Thyroid gland (tissue), 4 donors: ENCODE results near the gene CHL1. TPM values are rescaled to one million over a fixed set of nuclear protein-coding genes. Genes with fewer than 3 reads are reported as not detected.

Experiments used
- DNase-seq, 2 donors: peaks; one replicate each; pipeline ENCODE4 v3.0.0-alpha.2; 2019
- H3K27ac ChIP-seq, 3 donors: fragments of 200-600 bp; sonication (generic); 1 replicate in 2 of 3; 2 replicates in 1 of 3; pipeline ENCODE4 v1.5.1; 2016 to 2019; ENCODE audit warnings: mild to moderate bottlenecking in 1 of 3, moderate library complexity in 1 of 3
- H3K27me3 ChIP-seq: fragments of 200-600 bp; sonication (generic); one replicate; pipeline ENCODE4 v1.5.1; 2019
- H3K36me3 ChIP-seq, 2 donors: fragments of 200-600 bp; sonication (generic); one replicate each; pipeline ENCODE4 v1.5.1; 2016 to 2019
- H3K4me1 ChIP-seq, 2 donors: fragments of 200-600 bp; sonication (generic); one replicate each; pipeline ENCODE4 v1.5.1; 2017 to 2019
- H3K4me3 ChIP-seq, 3 donors: fragments of 200-600 bp; sonication (generic); replicated peaks in 1 of 3; 1 replicate in 2 of 3; 2 replicates in 1 of 3; pipeline ENCODE4 v1.5.1; 2016; ENCODE audit warnings: mild to moderate bottlenecking in 1 of 3
- H3K9me3 ChIP-seq: fragments of 200-600 bp; sonication (generic); one replicate; pipeline ENCODE4 v1.5.1; 2017
- POLR2A ChIP-seq, 2 donors: fragments of 450-650 bp; IDR thresholded peaks; one replicate each; pipeline ENCODE4 v1.6.1; 2017; ENCODE audit warnings: antibody characterized with exemption in 2 of 2, mild to moderate bottlenecking in 2 of 2, moderate library complexity in 1 of 2
- WGBS, 2 donors: methylation state at CpG; one replicate each; pipeline ENCODE4 v1.1.5; 2017; 5-methylcytosine and 5-hydroxymethylcytosine counted together
- intact Hi-C: fragments of 100-400 bp; cut with DNase I; formaldehyde crosslinking; loops from one replicate; pipeline ENCODE4 v1.15.1; 2023
- total RNA-seq, 4 donors: library from RNA; depleted of rRNA; stranded (reverse); fragments of >200 nt; gene quantifications; one replicate each; pipeline ENCODE4 v1.2.3, GENCODE V29; 2016
- TF ChIP-seq, protein P1 (sequence below), 6 experiments: fragments of 200-600 bp in 3 of 6; fragments of 450-650 bp in 3 of 6; sonication (generic) in 3 of 6; IDR thresholded peaks; one replicate each; pipeline ENCODE4 v1.5.1; 2016 to 2019; ENCODE audit warnings: antibody characterized with exemption in 6 of 6, mild to moderate bottlenecking in 2 of 6, inconsistent platforms in 1 of 6, moderate library complexity in 1 of 6

CHL1 gene
- total RNA-seq, 4 donors from 2014 or later: 3.1 to 5.0 (median 4.3) TPM

- WGBS, 2 donors: 53 to 65% methylated on average over 3 of the region's 3 CpGs
- H3K36me3 ChIP-seq: no peaks in the 10 kb centered on the region
- H3K4me3 ChIP-seq: no peak overlapping the region
- intact Hi-C loops: no loop called here
- no peak overlapping the region for H3K27ac ChIP-seq
- TF ChIP-seq, protein P1, sequence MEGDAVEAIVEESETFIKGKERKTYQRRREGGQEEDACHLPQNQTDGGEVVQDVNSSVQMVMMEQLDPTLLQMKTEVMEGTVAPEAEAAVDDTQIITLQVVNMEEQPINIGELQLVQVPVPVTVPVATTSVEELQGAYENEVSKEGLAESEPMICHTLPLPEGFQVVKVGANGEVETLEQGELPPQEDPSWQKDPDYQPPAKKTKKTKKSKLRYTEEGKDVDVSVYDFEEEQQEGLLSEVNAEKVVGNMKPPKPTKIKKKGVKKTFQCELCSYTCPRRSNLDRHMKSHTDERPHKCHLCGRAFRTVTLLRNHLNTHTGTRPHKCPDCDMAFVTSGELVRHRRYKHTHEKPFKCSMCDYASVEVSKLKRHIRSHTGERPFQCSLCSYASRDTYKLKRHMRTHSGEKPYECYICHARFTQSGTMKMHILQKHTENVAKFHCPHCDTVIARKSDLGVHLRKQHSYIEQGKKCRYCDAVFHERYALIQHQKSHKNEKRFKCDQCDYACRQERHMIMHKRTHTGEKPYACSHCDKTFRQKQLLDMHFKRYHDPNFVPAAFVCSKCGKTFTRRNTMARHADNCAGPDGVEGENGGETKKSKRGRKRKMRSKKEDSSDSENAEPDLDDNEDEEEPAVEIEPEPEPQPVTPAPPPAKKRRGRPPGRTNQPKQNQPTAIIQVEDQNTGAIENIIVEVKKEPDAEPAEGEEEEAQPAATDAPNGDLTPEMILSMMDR (IDR thresholded peaks at IDR 0.05): no peak
- TF ChIP-seq POLR2A (IDR thresholded peaks at IDR 0.05): no peak
- H3K4me1 ChIP-seq: no peaks in the 10 kb centered on the region
- DNase-seq: no peak
- no peaks in the 10 kb centered on the region for H3K9me3 ChIP-seq
- H3K27me3 ChIP-seq: no peaks in the 10 kb centered on the region
Measured at GRCh38 chr3:297585-297984, 101.0 kb downstream of the CHL1 start.

DNA sequence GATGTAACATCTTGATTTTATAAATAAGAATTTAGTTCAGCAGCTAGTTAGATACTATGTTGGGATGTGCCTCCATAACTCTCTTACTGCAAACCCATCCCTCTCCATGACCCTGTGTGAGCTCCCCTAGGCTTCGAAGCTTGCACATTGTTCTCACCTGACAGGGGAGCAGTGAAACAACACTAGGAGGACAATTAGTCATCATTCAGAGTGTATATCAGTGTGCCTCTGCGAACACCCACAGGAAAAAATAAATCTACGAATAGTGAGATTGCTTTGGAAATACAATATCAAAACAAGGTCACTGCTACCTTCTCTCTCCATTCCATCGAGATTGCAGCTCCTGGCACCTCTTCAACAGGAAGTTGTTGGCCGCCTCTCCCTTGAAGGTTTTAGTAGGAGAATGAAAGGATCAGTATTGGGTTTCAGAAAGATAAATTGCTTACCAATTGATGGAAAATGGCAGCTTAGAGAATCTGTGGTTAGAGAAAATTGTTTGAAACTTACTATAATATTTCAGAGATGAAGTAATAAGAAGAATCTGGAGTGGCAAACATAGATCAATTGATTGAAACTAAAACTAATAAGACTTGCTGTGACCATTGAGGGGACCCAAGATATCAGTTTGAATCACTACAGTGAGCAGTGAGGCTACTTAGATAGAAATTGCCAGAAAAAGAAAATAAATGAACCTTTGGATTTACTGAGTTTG is 103.2 kb downstream of the CHL1 start:
- Histone ChIP-seq H3K4me1 (no peaks in the 10 kb centered on the region), H3K27me3 (no peaks in the 10 kb centered on the region), H3K27ac (no peak overlapping the region), H3K4me3 (no peak overlapping the region), H3K9me3 (no peaks in the 10 kb centered on the region), H3K36me3 (no peaks in the 10 kb centered on the region)
- intact Hi-C loops: no loop called here
- TF ChIP-seq, protein P1 (IDR thresholded peaks at IDR 0.05): no peak
- TF ChIP-seq POLR2A (IDR thresholded peaks at IDR 0.05): no peak
- DNase-seq: no peak
- 63 to 64% methylated on average over 5 of the region's 5 CpGs for WGBS, 2 donors

DNA sequence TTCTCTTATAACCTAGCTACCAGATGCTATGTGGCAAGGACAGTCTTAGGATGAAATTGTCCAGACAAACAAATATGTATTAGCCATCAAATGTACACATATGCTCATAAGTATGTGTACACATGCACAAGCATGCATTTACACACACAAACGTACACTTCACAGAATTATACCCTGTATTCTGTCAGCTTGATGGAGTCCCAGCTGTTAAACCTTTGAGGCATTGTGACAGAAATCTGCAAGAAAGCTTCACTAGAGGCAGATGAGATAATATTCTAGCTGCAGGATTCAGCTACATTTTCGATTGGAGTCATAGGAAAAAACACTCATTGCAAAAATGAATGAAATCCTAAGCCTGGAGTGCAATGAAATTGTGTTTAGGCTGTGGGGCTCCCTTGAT is 110.6 kb downstream of the CHL1 start:
- H3K27me3 ChIP-seq: no peaks in the 10 kb centered on the region
- no peaks in the 10 kb centered on the region for H3K9me3 ChIP-seq
- 59 to 82% methylated on average over 2 of the region's 2 CpGs for WGBS, 2 donors
- TF ChIP-seq, protein P1 (IDR thresholded peaks at IDR 0.05): no peak
- TF ChIP-seq POLR2A (IDR thresholded peaks at IDR 0.05): no peak
- intact Hi-C loops: no loop called here
- H3K4me1 ChIP-seq: no peaks in the 10 kb centered on the region
- H3K27ac ChIP-seq: no peak overlapping the region
- H3K4me3 ChIP-seq: no peak overlapping the region
- H3K36me3 ChIP-seq: no peaks in the 10 kb centered on the region
- no peak for DNase-seq

GRCh38 chr3:308597-309321 is 112.2 kb downstream of the CHL1 start:
- no peaks in the 10 kb centered on the region for H3K9me3 ChIP-seq
- H3K4me3 ChIP-seq: no peak overlapping the region
- 22 to 34% methylated on average over 34 to 35 of the region's 35 CpGs for WGBS, 2 donors
- no peaks in the 10 kb centered on the region for H3K4me1 ChIP-seq
- no peak for DNase-seq
- no peak overlapping the region for H3K27ac ChIP-seq
- no peaks in the 10 kb centered on the region for H3K36me3 ChIP-seq
- TF ChIP-seq, protein P1 (IDR thresholded peaks at IDR 0.05): no peak
- no peak for TF ChIP-seq POLR2A (IDR thresholded peaks at IDR 0.05)
- intact Hi-C loops: no loop called here
- no peaks in the 10 kb centered on the region for H3K27me3 ChIP-seq

- intact Hi-C loops: no loop called here
- WGBS, 2 donors: 43 to 67% methylated on average over 3 of the region's 3 CpGs
- DNase-seq: no peak
- Histone ChIP-seq H3K4me1 (no peaks in the 10 kb centered on the region), H3K27me3 (no peaks in the 10 kb centered on the region), H3K9me3 (no peaks in the 10 kb centered on the region), H3K27ac (no peak overlapping the region), H3K36me3 (no peaks in the 10 kb centered on the region), H3K4me3 (no peak overlapping the region)
- TF ChIP-seq, protein P1 (IDR thresholded peaks at IDR 0.05): no peak
- no peak for TF ChIP-seq POLR2A (IDR thresholded peaks at IDR 0.05)
Measured at GRCh38 chr3:312160-312733, 115.7 kb downstream of the CHL1 start.
